Measurements from ENCODE around the gene SOCS1. TPM values are rescaled to one million over a fixed set of nuclear protein-coding genes. Genes with fewer than 3 reads are reported as not detected.

SOCS1 gene
- total RNA-seq, 4 donors from 2014 or later, result 5.3 to 16.3 (median 11.1) TPM

DNA sequence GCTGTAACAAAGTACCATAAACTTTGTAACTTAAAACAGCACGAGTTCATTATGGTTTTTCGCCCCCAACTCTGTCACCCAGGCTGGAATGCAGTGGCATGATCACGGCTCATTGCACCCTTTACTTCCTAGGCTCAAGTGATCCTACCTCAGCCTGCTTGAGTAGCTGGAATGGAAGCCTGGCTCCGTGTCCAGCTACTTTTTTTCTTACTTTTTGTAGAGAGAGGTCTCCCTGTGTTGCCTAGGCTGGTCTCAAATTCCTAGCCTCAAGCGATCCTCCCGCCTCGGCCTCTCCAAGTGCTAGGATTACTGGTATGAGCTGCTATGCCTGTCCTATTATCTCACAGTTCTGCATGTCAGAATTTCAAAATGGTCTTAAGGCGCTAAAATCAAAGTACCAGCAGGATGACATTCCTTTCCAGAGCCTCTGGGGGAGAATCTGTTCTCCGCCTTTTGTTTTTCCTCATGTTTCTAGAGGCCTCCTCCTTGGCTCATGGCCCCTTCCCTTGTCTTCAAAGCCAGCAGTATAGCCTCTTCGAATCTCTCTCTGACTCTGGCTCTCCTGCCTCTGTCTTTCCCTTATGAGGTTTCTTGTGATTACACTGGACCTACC, 35.2 kb upstream of the SOCS1 start:
- TF ChIP-seq, protein P1, sequence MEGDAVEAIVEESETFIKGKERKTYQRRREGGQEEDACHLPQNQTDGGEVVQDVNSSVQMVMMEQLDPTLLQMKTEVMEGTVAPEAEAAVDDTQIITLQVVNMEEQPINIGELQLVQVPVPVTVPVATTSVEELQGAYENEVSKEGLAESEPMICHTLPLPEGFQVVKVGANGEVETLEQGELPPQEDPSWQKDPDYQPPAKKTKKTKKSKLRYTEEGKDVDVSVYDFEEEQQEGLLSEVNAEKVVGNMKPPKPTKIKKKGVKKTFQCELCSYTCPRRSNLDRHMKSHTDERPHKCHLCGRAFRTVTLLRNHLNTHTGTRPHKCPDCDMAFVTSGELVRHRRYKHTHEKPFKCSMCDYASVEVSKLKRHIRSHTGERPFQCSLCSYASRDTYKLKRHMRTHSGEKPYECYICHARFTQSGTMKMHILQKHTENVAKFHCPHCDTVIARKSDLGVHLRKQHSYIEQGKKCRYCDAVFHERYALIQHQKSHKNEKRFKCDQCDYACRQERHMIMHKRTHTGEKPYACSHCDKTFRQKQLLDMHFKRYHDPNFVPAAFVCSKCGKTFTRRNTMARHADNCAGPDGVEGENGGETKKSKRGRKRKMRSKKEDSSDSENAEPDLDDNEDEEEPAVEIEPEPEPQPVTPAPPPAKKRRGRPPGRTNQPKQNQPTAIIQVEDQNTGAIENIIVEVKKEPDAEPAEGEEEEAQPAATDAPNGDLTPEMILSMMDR (IDR thresholded peaks at IDR 0.05; ENCODE audit: low read depth), result no peak

DNA sequence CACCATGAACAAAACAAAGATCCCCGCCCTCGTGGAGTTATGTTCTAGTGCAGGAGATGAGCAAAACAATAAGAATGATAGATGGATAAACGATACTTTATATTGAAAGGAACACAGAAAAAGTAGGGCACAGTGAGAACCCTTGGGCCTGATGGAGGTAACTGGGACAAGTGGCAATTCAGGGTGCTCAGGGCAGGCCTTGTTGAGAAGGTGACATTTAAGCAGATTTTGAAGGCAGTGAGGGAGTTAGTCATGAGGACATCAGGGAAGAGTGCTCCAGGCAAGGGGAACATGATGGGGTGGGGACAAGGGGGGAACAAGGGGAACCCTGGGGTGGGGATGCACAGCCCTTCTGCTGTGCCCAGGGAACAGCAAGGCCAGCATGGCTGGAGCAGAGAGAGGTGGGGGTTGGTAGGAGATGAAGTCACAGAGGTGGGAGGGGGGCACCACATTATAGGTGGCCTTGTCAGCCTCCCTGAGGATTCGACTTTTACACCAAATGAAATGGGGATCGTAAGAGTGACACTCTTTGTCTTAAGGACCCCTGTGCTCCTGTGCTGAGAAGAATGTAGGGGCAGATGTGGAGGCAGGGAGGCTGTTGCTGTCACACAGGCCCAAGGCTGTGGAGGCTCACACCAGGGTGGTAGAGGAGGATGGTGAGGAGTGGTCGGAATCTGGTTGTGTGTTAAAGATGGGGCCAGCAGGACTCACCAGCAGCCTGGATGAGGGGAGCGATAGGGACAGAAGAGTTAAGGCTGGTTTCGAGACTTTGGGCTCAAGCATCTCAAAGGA, 34.3 kb upstream of the SOCS1 start:
- TF ChIP-seq, protein P1 (IDR thresholded peaks at IDR 0.05; ENCODE audit: low read depth), result no peak

DNA sequence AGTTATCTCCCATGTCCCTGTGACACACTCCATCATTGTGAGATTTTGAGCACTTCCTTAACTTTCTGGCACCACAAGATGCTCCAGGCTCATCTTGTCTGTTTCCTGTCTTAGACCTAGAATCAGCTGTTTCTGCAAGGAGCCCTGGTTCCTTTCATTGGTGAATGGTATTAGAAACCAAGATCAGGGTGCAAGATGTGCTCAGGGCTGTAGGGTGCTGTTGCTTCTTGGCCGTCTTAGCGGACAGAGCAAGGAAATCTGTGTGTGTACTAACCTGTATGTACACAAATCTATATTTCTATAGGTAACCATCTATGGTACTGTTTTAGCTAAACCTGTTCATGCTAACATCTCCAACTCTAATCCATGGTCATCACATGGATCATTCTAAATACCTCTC, 33.2 kb upstream of the SOCS1 start:
- TF ChIP-seq, protein P1 (IDR thresholded peaks at IDR 0.05; ENCODE audit: low read depth), result no peak

DNA sequence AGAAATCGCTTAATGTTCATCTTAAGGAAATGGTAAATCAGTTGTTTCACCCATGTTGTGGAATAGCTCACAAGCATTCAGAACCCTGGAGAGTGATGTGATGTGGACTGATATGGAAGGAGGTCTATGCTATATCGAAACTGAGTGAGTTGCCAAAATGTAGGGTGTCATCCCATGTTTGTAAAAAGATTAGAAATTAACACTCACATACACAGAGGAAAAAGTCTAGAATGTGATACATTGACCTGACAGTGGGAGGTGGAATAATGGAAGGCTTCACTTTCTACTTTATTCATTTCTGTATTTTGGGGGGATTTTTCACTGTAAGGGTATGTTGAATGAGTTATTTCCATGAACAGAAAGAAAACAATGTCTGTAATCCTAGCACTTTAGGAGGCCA, 29.8 kb upstream of the SOCS1 start:
- TF ChIP-seq, protein P1 (IDR thresholded peaks at IDR 0.05; ENCODE audit: low read depth), result no peak

DNA sequence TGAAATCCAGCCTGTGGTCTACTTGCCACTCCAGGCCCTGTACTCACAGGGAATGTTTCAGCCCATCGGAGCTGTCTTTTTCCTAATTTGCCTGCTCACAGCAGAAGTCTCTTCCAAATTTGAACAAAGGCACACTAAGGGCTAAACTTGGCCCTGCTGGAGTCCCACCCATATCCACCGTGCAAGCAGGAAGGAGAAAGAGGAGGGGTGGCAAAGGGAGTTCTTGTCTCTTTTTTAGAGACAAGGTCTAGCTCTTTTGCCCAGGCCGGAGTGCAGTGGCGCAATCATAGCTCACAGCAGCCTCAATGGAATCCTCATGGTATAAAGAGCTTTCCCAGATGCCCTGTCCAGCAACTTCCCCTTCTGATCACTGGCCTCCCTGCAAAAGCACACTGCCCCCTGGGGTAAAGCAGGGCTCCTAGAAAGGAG, 27.8 kb upstream of the SOCS1 start:
- TF ChIP-seq, protein P1 (IDR thresholded peaks at IDR 0.05; ENCODE audit: low read depth), result no peak

DNA sequence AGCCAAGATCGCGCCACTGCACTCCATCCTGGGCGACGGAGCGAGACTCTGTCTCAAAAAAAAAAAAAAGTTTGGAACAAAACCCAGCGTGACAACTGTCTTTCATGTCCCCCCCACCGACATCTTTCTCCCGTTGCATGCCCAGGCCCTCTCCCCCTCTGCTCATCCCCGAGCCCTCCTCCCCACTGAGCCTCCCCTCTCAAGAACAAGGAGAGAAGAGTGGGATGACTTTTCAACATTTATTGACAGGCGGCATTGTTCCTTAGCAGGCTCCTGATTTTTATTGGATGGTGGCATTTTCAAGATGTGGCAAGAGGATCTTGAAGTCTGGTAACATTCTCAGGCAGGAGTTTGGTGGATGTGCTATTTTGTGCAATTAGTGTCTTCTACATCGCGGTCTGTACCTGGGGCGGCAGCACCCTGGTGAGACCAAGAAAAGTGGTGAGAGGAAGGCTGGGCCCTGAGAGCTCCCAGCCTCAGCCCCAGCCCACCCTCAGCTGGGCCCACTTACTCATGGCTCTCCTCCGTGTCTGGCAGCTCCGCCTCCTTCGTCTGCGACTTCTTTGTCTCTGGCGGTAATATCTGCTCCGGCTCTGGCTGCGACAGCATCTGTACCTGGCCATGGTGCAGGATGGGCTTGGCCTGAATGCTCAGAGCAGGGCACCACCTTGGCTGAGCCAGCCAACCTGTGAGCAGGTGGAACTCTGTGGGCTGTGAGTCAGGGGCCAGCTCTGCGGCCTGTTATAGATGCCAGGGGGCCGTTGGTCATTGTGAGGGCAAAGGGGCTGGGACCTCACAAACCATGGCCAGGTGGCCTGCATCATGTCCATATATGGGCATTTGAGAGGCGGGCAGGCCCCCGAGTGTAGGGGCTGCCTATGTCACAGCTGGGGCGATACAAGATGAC, 24.9 kb upstream of the SOCS1 start, which contains the start of gene PRM1:
TSS of gene PRM1 (minus strand) at position 715 of the 907 bp plus-strand sequence. CDS start at position 623, 92 bp downstream.
- TF ChIP-seq, protein P1 (IDR thresholded peaks at IDR 0.05; ENCODE audit: low read depth), result no peak

All from subcutaneous adipose tissue (tissue), 4 donors.